ENCODE results near the gene JAML. TPM values are rescaled to one million over a fixed set of nuclear protein-coding genes. Genes with fewer than 3 reads are reported as not detected.

Gene JAML
- total and polyA plus RNA-seq, 2 of the 13 experiments (the other 11 are each of a cell fraction or from before 2014, with no cell fraction given) = 2.0 to 3.3 TPM

- peak; percentile 51; the same call in 1 of the 2 replicates for TF ChIP-seq NFIC (IDR thresholded peaks at IDR 0.05; ENCODE audit: low read length)
- no peak for TF ChIP-seq ZSCAN12 (CRISPR knock-in tag; IDR thresholded peaks at IDR 0.05)
- TF ChIP-seq RFX1 (IDR thresholded peaks at IDR 0.05) = no peak
- no peak for TF ChIP-seq SATB2 (CRISPR knock-in tag; IDR thresholded peaks at IDR 0.05)
- TF ChIP-seq MXD4 (CRISPR knock-in tag; IDR thresholded peaks at IDR 0.05) = no peak
- no peak for TF ChIP-seq RAD21 (CRISPR knock-in tag; IDR thresholded peaks at IDR 0.05)
- TF ChIP-seq ZNF567 (CRISPR knock-in tag; IDR thresholded peaks at IDR 0.05; ENCODE audit: borderline replicate concordance) = no peak; the same call in 1 of the 2 replicates
- peak; percentile 92 for TF ChIP-seq FOXP4 (CRISPR knock-in tag; IDR thresholded peaks at IDR 0.05)
- no peak for TF ChIP-seq MTERF4 (CRISPR knock-in tag; IDR thresholded peaks at IDR 0.05)
- TF ChIP-seq PLSCR1 (CRISPR knock-in tag; IDR thresholded peaks at IDR 0.05; ENCODE audit: borderline replicate concordance) = no peak
- TF ChIP-seq PHF21A (CRISPR knock-in tag; IDR thresholded peaks at IDR 0.05) = peak; percentile 97
- TF ChIP-seq ZNF724P (CRISPR knock-in tag; IDR thresholded peaks at IDR 0.05; ENCODE audit: borderline replicate concordance) = 0 out of 2 replicates have a peak, but pooled peaks have one; percentile 31
- no peak for TF ChIP-seq EED (CRISPR knock-in tag; IDR thresholded peaks at IDR 0.05)
- no peak for TF ChIP-seq ZNF570 (CRISPR knock-in tag; IDR thresholded peaks at IDR 0.05; ENCODE audit: borderline replicate concordance)
- no peak for TF ChIP-seq CBX1 (IDR thresholded peaks at IDR 0.05; ENCODE audit: low read depth)
- no peak for TF ChIP-seq NFYC (CRISPR knock-in tag; IDR thresholded peaks at IDR 0.05)
- no peak for TF ChIP-seq ZNF710 (CRISPR knock-in tag; IDR thresholded peaks at IDR 0.05; ENCODE audit: borderline replicate concordance)
- peak; percentile 67; the same call in 1 of the 2 replicates for TF ChIP-seq ZSCAN20 (CRISPR knock-in tag; IDR thresholded peaks at IDR 0.05; ENCODE audit: borderline replicate concordance)
- TF ChIP-seq ZNF616 (CRISPR knock-in tag; IDR thresholded peaks at IDR 0.05; ENCODE audit: low read depth) = no peak
- TF ChIP-seq ZNF138 (CRISPR knock-in tag; IDR thresholded peaks at IDR 0.05; ENCODE audit: low read depth) = no peak
- TF ChIP-seq STAT6 (CRISPR knock-in tag; IDR thresholded peaks at IDR 0.05; ENCODE audit: borderline replicate concordance) = peak; percentile 96; the same call in 1 of the 2 replicates
These were observed 29.8 kb downstream of the JAML start (continued) for GRCh38 chr11:118194835-118195627.
